Breast epithelium (tissue), 3 donors: ENCODE measurements around the gene NPAS4.

Experiments
- CTCF ChIP-seq, 3 donors: fragments of 450-650 bp; IDR thresholded peaks; one replicate each; pipeline ENCODE4 v1.5.1; 2016 to 2017; ENCODE audit warnings: antibody characterized with exemption in 3 of 3, mild to moderate bottlenecking in 3 of 3, moderate library complexity in 3 of 3
- POLR2A ChIP-seq: fragments of 450-650 bp; IDR thresholded peaks from one replicate; pipeline ENCODE4 v1.6.1; 2016; ENCODE audit warnings: antibody characterized with exemption, mild to moderate bottlenecking, moderate library complexity

GRCh38 chr11:66412110-66412509 is 8.7 kb upstream of the NPAS4 start:
- TF ChIP-seq POLR2A (no peak), CTCF (IDR thresholded peaks at IDR 0.05) (no peak)
